Fibroblast of villous mesenchyme (primary cell): ENCODE results near the gene SLC25A45. TPM values are rescaled to one million over a fixed set of nuclear protein-coding genes. Genes with fewer than 3 reads are reported as not detected.

Experiments
- DNase-seq: peaks from one replicate; pipeline ENCODE4 v3.0.0-alpha.2; 2010; ENCODE audit warnings: low read depth
- H3K4me3 ChIP-seq: 2 replicates; pipeline ENCODE4 v1.5.1; 2011; ENCODE audit warnings: low read depth, mild to moderate bottlenecking, low read length
- total RNA-seq: library from RNA; depleted of rRNA; stranded (reverse); fragments of >200 nt; gene quantifications from 2 replicates; pipeline ENCODE4 v1.2.3, GENCODE V29; 2012
- TF ChIP-seq, protein P1 (sequence below): IDR thresholded peaks from 2 replicates; pipeline ENCODE4 v1.5.1; 2012; ENCODE audit warnings: low read depth, mild to moderate bottlenecking, low read length; ENCODE audit not compliant: insufficient read depth

The SLC25A45 gene
- total RNA-seq, 1 donor, result 1.7 TPM

DNA sequence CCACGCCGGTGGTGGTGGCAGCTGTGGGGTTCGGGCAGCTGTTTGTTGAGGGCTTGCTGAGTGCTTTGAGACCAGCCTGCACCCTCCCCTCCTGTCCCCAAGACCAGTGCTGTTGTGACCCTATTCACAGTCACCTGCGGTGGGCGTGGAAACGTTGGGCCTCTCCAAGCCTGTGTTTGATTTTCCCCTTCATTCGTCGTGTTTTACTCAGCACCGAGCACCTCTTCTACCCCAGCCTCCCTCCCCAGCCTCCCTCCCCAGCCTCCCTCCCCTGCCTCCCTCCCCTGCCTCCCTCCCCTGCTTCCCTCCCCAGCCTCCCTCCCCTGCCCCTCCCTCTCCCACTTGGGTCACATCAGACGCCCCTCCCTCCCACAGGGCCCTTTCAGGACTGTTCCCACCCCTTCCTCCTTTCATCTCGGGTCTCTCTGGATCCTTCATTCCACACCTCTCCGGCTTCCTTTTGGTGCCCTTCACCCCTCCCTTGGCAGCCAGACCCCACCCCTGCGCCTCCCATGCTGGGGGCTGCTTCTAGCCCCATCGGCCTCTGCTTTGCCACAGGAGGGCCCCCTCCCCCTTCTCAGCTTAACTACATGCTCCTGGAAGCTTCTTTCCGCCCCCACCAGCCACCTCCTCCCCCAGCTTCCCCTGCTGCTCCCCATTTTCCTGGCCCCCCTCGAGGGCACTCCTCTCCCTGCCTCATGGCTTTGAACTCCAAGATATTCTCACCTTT, 18.8 kb upstream of the SLC25A45 start:
- TF ChIP-seq, protein P1, sequence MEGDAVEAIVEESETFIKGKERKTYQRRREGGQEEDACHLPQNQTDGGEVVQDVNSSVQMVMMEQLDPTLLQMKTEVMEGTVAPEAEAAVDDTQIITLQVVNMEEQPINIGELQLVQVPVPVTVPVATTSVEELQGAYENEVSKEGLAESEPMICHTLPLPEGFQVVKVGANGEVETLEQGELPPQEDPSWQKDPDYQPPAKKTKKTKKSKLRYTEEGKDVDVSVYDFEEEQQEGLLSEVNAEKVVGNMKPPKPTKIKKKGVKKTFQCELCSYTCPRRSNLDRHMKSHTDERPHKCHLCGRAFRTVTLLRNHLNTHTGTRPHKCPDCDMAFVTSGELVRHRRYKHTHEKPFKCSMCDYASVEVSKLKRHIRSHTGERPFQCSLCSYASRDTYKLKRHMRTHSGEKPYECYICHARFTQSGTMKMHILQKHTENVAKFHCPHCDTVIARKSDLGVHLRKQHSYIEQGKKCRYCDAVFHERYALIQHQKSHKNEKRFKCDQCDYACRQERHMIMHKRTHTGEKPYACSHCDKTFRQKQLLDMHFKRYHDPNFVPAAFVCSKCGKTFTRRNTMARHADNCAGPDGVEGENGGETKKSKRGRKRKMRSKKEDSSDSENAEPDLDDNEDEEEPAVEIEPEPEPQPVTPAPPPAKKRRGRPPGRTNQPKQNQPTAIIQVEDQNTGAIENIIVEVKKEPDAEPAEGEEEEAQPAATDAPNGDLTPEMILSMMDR, result no peak
- no peak overlapping the region for H3K4me3 ChIP-seq
- DNase-seq, result no peak

DNA sequence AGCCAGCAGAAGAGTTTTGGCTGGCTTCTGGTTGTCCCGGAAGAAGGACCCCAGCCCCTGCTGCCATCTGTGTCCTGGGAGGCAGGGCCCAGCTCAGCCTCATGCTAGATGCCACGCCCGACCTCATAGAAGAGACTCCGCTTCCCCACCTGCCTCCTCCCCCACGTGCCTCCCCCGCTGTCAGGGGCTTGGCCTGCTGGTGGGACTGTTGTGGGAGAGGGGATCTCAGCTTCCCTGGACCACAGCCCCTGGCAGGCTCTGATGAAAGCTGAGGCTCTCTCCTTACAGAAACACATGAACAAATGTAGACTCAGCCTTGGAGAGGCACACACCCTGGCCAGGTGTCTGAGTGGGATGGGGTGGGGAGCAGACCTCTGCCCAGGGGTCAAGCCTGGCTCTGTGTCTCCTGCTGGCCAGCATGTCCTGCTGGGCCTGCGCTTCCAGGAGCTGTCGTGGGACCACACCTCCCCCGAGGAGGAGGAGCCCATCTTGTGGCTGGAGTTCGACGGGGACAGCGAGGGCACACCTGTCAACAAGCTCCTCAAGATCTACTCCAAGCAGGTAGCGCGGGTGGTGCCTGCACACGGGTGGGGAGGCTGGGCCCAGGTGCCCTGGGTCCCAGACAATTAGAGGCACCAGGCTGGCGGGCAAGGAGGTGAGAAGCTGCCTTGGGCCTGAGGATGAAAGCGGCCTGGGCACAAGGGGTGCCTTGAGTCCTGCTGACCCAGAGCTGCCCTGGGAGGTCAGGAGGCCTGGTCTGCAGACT, 18.0 kb upstream of the SLC25A45 start:
- no peak overlapping the region for H3K4me3 ChIP-seq
- TF ChIP-seq, protein P1, result no peak
- no peak for DNase-seq

DNA sequence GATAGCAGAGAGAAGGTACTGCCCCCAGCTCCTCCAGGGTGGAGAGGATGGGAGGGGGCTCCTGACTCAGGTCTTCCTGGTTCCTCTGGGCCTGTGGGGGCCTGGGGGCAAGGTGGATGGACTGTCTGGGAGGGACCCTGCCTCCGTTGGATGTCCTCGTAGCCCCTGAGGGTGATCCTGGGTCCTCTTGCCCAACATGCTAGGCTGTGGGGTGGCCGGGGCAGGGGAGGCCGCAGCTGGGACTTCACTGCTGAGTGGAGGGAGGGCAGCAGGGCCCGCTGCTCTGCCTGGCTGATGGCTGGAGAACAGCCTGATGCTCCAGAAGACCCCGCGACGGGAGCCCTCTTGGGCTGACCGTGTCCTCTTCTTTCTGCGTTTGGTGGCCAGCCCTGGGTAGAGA, 17.4 kb upstream of the SLC25A45 start:
- TF ChIP-seq, protein P1, result no peak
- no peak for DNase-seq
- H3K4me3 ChIP-seq, result no peak overlapping the region

DNA sequence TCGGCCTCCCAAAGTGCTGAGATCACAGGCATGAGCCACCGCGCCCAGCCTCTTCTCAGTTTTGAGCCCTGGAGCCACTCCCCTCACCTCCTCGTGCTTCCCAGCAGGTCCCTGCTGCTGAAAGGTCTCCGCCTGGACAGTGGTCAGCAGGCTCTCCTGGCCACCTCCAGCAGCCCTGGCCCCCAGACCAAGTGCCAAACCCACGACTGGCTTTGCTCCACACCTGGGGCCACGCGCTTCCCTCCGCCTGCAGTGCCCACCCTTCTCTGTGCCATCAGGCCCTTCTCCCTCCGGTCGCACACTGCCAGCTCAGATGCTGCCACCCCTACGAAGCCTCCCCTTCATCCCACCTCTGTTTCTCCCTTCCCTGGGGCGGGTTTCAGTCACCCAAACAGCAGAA, 16.8 kb upstream of the SLC25A45 start:
- DNase-seq, result no peak
- TF ChIP-seq, protein P1, result no peak
- H3K4me3 ChIP-seq, result no peak overlapping the region

DNA sequence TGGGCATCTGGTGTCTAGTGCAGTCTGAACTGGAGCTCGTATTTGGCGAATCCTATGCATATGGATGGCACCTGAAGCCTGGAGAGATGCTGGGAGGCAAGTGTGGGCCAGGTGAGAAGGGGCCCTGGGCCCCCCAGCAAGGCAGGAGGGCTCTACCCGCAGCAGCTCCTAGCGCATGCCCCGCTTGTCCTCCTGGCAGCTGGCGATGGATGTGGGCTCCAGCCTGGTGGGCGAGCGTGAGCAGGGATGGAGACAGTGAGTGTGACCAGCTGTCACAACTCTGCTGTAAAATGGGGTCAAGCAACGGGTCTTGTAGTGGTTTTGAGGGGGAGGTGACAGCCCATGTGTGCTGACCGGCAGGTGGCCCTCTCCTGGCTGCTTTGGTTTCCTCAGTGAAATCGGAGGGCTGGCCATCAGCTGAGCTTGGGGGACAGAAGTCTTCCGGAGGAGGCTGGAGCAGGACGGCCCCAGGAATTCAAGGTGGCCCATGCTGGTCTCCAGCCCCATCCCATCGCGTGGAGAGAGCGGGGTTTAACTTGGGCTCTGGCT, 16.0 kb upstream of the SLC25A45 start:
- no peak for DNase-seq
- H3K4me3 ChIP-seq, result no peak overlapping the region
- TF ChIP-seq, protein P1, result no peak

DNA sequence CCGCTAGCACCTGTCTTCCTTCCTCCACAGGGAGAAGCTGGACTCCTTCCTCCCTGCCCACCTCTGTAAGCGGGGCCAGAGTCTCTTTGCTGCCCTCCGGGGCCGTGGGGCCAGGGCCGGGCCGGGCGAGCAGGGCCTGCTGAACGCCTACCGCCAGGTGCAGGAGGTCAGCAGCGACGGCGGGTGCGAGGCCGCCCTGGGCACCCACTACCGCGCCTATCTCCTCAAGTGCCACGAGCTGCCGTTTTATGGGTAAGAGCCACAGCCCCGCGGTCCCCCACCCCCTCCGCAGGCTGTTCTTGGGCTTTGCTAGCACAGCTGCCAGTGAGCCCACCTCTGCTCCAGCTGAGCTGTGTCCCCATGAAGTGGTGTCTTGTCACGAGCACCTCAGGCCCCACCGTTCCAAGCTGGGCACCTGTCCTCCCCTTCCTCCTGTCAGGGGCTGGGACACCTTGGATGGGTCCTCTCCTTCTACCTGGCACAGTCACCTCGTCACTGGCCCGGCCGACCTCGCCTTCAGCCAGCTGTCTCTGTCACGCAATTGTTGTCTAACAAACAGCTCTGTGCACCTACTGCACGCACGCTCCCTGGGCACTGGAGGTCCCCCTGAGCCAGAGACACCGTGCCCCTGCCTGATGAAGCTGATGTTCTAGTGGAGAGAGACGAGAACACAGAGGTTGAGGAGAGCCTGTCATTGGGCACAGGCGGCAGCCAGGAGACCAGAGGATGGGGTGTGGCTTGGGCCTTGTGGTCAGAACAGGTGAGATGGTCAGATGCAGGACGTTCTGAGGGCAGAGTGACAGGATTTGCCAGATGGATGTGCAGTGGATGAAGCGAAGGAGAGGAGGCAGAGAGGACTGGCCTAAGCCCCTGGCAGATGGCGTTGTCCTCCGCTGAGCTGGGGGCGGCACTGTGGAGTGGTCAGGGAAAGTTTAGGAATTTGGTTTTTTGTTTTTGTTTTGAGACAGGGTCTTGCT, 14.6 kb upstream of the SLC25A45 start:
- TF ChIP-seq, protein P1, result no peak
- no peak for DNase-seq
- no peak overlapping the region for H3K4me3 ChIP-seq
